ENCODE data around the gene COL11A2.

DNA sequence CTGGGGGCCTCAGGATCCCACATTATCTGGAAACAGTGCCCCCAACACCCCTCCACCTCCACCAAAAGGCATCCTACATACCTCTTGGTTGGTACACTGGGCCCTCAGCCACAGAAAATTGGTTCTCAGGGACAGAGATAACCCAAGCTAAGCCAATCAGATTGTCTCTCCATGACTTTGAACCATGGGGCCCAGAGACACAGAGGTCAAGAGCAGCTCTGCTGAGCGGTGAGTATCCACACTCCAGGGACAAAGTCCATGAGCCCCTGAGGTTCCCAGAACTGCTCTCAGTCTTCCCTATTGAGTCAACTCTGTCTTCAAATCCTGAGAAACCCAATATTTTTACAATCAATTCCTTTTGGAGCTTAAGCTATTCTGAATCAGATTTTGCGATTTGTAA, 35.3 kb downstream of the COL11A2 start:
- TF ChIP-seq, protein P1, sequence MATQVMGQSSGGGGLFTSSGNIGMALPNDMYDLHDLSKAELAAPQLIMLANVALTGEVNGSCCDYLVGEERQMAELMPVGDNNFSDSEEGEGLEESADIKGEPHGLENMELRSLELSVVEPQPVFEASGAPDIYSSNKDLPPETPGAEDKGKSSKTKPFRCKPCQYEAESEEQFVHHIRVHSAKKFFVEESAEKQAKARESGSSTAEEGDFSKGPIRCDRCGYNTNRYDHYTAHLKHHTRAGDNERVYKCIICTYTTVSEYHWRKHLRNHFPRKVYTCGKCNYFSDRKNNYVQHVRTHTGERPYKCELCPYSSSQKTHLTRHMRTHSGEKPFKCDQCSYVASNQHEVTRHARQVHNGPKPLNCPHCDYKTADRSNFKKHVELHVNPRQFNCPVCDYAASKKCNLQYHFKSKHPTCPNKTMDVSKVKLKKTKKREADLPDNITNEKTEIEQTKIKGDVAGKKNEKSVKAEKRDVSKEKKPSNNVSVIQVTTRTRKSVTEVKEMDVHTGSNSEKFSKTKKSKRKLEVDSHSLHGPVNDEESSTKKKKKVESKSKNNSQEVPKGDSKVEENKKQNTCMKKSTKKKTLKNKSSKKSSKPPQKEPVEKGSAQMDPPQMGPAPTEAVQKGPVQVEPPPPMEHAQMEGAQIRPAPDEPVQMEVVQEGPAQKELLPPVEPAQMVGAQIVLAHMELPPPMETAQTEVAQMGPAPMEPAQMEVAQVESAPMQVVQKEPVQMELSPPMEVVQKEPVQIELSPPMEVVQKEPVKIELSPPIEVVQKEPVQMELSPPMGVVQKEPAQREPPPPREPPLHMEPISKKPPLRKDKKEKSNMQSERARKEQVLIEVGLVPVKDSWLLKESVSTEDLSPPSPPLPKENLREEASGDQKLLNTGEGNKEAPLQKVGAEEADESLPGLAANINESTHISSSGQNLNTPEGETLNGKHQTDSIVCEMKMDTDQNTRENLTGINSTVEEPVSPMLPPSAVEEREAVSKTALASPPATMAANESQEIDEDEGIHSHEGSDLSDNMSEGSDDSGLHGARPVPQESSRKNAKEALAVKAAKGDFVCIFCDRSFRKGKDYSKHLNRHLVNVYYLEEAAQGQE (IDR thresholded peaks at IDR 0.05; ENCODE audit: unreplicated experiment), result no peak
- TF ChIP-seq, protein P2, sequence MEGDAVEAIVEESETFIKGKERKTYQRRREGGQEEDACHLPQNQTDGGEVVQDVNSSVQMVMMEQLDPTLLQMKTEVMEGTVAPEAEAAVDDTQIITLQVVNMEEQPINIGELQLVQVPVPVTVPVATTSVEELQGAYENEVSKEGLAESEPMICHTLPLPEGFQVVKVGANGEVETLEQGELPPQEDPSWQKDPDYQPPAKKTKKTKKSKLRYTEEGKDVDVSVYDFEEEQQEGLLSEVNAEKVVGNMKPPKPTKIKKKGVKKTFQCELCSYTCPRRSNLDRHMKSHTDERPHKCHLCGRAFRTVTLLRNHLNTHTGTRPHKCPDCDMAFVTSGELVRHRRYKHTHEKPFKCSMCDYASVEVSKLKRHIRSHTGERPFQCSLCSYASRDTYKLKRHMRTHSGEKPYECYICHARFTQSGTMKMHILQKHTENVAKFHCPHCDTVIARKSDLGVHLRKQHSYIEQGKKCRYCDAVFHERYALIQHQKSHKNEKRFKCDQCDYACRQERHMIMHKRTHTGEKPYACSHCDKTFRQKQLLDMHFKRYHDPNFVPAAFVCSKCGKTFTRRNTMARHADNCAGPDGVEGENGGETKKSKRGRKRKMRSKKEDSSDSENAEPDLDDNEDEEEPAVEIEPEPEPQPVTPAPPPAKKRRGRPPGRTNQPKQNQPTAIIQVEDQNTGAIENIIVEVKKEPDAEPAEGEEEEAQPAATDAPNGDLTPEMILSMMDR (conservative IDR thresholded peaks at IDR 0.05; ENCODE audit: low read depth in 2 of 2), result no peak
- TF ChIP-seq EZH2 (IDR thresholded peaks at IDR 0.05; ENCODE audit: low read depth, unreplicated experiment) (no peak), POLR2AphosphoS5 (IDR thresholded peaks at IDR 0.05; ENCODE audit: low read depth) (no peak), EZH2phosphoT487 (IDR thresholded peaks at IDR 0.05; ENCODE audit: unreplicated experiment) (no peak), CREB1 (CRISPR knock-in tag; IDR thresholded peaks at IDR 0.05; ENCODE audit: low read depth) (no peak), JUNB (IDR thresholded peaks at IDR 0.05; ENCODE audit: unreplicated experiment) (no peak), STAT1 (IDR thresholded peaks at IDR 0.05; ENCODE audit: unreplicated experiment) (no peak), NANOG (IDR thresholded peaks at IDR 0.05; ENCODE audit: borderline replicate concordance) (no peak), ZNF331 (CRISPR knock-in tag; IDR thresholded peaks at IDR 0.05; ENCODE audit: low read depth) (no peak)
- TF ChIP-seq, protein P3, sequence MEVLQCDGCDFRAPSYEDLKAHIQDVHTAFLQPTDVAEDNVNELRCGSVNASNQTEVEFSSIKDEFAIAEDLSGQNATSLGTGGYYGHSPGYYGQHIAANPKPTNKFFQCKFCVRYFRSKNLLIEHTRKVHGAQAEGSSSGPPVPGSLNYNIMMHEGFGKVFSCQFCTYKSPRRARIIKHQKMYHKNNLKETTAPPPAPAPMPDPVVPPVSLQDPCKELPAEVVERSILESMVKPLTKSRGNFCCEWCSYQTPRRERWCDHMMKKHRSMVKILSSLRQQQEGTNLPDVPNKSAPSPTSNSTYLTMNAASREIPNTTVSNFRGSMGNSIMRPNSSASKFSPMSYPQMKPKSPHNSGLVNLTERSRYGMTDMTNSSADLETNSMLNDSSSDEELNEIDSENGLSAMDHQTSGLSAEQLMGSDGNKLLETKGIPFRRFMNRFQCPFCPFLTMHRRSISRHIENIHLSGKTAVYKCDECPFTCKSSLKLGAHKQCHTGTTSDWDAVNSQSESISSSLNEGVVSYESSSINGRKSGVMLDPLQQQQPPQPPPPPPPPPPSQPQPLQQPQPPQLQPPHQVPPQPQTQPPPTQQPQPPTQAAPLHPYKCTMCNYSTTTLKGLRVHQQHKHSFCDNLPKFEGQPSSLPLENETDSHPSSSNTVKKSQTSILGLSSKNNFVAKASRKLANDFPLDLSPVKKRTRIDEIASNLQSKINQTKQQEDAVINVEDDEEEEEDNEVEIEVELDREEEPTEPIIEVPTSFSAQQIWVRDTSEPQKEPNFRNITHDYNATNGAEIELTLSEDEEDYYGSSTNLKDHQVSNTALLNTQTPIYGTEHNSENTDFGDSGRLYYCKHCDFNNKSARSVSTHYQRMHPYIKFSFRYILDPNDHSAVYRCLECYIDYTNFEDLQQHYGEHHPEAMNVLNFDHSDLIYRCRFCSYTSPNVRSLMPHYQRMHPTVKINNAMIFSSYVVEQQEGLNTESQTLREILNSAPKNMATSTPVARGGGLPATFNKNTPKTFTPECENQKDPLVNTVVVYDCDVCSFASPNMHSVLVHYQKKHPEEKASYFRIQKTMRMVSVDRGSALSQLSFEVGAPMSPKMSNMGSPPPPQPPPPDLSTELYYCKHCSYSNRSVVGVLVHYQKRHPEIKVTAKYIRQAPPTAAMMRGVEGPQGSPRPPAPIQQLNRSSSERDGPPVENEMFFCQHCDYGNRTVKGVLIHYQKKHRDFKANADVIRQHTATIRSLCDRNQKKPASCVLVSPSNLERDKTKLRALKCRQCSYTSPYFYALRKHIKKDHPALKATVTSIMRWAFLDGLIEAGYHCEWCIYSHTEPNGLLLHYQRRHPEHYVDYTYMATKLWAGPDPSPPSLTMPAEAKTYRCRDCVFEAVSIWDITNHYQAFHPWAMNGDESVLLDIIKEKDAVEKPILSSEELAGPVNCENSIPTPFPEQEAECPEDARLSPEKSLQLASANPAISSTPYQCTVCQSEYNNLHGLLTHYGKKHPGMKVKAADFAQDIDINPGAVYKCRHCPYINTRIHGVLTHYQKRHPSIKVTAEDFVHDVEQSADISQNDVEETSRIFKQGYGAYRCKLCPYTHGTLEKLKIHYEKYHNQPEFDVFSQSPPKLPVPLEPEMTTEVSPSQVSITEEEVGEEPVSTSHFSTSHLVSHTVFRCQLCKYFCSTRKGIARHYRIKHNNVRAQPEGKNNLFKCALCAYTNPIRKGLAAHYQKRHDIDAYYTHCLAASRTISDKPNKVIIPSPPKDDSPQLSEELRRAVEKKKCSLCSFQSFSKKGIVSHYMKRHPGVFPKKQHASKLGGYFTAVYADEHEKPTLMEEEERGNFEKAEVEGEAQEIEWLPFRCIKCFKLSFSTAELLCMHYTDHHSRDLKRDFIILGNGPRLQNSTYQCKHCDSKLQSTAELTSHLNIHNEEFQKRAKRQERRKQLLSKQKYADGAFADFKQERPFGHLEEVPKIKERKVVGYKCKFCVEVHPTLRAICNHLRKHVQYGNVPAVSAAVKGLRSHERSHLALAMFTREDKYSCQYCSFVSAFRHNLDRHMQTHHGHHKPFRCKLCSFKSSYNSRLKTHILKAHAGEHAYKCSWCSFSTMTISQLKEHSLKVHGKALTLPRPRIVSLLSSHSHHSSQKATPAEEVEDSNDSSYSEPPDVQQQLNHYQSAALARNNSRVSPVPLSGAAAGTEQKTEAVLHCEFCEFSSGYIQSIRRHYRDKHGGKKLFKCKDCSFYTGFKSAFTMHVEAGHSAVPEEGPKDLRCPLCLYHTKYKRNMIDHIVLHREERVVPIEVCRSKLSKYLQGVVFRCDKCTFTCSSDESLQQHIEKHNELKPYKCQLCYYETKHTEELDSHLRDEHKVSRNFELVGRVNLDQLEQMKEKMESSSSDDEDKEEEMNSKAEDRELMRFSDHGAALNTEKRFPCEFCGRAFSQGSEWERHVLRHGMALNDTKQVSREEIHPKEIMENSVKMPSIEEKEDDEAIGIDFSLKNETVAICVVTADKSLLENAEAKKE (CRISPR knock-in tag; IDR thresholded peaks at IDR 0.05), result no peak
- TF ChIP-seq, protein P4, sequence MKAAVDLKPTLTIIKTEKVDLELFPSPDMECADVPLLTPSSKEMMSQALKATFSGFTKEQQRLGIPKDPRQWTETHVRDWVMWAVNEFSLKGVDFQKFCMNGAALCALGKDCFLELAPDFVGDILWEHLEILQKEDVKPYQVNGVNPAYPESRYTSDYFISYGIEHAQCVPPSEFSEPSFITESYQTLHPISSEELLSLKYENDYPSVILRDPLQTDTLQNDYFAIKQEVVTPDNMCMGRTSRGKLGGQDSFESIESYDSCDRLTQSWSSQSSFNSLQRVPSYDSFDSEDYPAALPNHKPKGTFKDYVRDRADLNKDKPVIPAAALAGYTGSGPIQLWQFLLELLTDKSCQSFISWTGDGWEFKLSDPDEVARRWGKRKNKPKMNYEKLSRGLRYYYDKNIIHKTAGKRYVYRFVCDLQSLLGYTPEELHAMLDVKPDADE (IDR thresholded peaks at IDR 0.05), result no peak

All from GM23338 (cell line).